Body of pancreas (tissue), 4 donors: ENCODE measurements around the gene PARD6B.

Source experiments
- CTCF ChIP-seq, 7 experiments: fragments of 450-650 bp in 4 of 7; fragments of 200-600 bp in 3 of 7; sonication (generic) in 3 of 7; IDR thresholded peaks; one replicate each; pipeline ENCODE4 v1.5.1; 2016 to 2019; ENCODE audit warnings: antibody characterized with exemption in 7 of 7
- POLR2A ChIP-seq, 3 donors: fragments of 450-650 bp; IDR thresholded peaks; one replicate each; pipeline ENCODE4 v1.6.1; 2016; ENCODE audit warnings: antibody characterized with exemption in 3 of 3, mild to moderate bottlenecking in 2 of 3

- no peak for TF ChIP-seq CTCF (IDR thresholded peaks at IDR 0.05)
- no peak for TF ChIP-seq POLR2A (IDR thresholded peaks at IDR 0.05)
Measured at GRCh38 chr20:50765674-50766073, 34.3 kb downstream of the PARD6B start.
